GM19395 (cell line): ENCODE measurements around the gene GPR63.

ENCODE experiments used
- ATAC-seq: cut with Tn5 transposase; IDR thresholded peaks from one replicate; pipeline ENCODE4 v1.9.1; 2021; ENCODE audit warnings: mild to moderate bottlenecking, moderate library complexity; ENCODE audit not compliant: unreplicated experiment

Gene GPR63

GRCh38 chr6:96837081-96837971 lies at the start of gene GPR63:
Gene GPR63, minus strand, starts transcription at chr6:96837477. Its CDS starts 37,746 bp downstream, at chr6:96799731.
- ATAC-seq: peak; percentile 88

- no peak for ATAC-seq
These were observed 49.2 kb upstream of the GPR63 start for GRCh38 chr6:96886519-96886918.

- peak; percentile 97 for ATAC-seq
These were observed 47.9 kb upstream of the GPR63 start for GRCh38 chr6:96885187-96885631.

- no peak for ATAC-seq
These were observed 40.9 kb upstream of the GPR63 start for GRCh38 chr6:96878143-96878542.

GRCh38 chr6:96876886-96877545 lies 39.7 kb upstream of the GPR63 start:
- no peak for ATAC-seq

- ATAC-seq: no peak
These were observed 35.7 kb upstream of the GPR63 start for GRCh38 chr6:96872976-96873375.

- no peak for ATAC-seq
These were observed 27.8 kb upstream of the GPR63 start for GRCh38 chr6:96865055-96865405.

- no peak for ATAC-seq
These were observed 27.2 kb upstream of the GPR63 start for GRCh38 chr6:96864216-96865054.

GRCh38 chr6:96862560-96862959 lies 25.3 kb upstream of the GPR63 start:
- no peak for ATAC-seq

- no peak for ATAC-seq
These were observed 24.3 kb upstream of the GPR63 start for GRCh38 chr6:96861588-96861987.

GRCh38 chr6:96856856-96857255 lies 19.6 kb upstream of the GPR63 start:
- no peak for ATAC-seq

GRCh38 chr6:96853083-96853482 lies 15.8 kb upstream of the GPR63 start:
- ATAC-seq: no peak

- no peak for ATAC-seq
These were observed 15.3 kb upstream of the GPR63 start for GRCh38 chr6:96852605-96853004.

GRCh38 chr6:96851858-96852257 lies 14.6 kb upstream of the GPR63 start:
- no peak for ATAC-seq

GRCh38 chr6:96849615-96850014 lies 12.3 kb upstream of the GPR63 start:
- ATAC-seq: no peak

- peak; percentile 68 for ATAC-seq
These were observed 7.3 kb upstream of the GPR63 start for GRCh38 chr6:96844530-96844929.

GRCh38 chr6:96841345-96841744 lies 4.1 kb upstream of the GPR63 start:
- no peak for ATAC-seq

- peak; percentile 31 for ATAC-seq
These were observed 621 bp downstream of the GPR63 start for GRCh38 chr6:96836631-96837080.

- no peak for ATAC-seq
These were observed 3.2 kb downstream of the GPR63 start for GRCh38 chr6:96834070-96834469.

- ATAC-seq: no peak
These were observed 4.5 kb downstream of the GPR63 start for GRCh38 chr6:96832780-96833179.

- ATAC-seq: no peak
These were observed 10.4 kb downstream of the GPR63 start for GRCh38 chr6:96826865-96827264.
